ENCODE data around the gene NEK7.

Gene NEK7

DNA sequence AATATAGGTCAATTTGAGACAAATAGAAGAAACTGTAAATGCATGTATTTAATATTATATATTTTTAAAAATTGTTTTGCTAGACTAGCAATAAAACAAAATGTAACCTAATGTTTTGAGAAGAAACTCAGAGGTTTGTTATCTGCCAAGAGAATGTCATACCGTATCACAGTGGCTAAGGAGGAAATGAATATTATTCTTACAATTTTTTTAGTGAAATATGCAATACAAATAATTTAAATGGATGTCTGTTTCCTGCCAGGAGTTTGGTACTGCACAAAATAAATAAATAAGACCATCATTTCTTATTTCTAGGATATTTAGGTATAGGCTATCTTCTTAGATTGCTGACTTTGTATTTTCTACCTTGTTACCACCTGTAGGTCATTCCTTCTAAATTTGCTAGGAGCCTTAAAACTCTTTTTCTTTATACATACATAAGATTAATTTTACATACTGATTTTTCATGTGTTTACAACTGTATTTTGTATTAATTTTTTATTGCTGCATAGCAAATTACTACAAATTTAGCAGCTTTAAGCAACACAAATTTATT, 113.6 kb downstream of the NEK7 start:
- no peak for DNase-seq (ENCODE audit: low read depth)
- H3K4me3 ChIP-seq (ENCODE audit: low read length) = no peak overlapping the region
- TF ChIP-seq CTCF (conservative IDR thresholded peaks at IDR 0.05; ENCODE audit: low read depth, low read length) = no peak

- no peak for DNase-seq (ENCODE audit: low read depth)
- no peak for TF ChIP-seq CTCF (conservative IDR thresholded peaks at IDR 0.05; ENCODE audit: low read depth, low read length)
- no peak overlapping the region for H3K4me3 ChIP-seq (ENCODE audit: low read length)
These were observed 114.7 kb downstream of the NEK7 start for GRCh38 chr1:198271467-198271866.

DNA sequence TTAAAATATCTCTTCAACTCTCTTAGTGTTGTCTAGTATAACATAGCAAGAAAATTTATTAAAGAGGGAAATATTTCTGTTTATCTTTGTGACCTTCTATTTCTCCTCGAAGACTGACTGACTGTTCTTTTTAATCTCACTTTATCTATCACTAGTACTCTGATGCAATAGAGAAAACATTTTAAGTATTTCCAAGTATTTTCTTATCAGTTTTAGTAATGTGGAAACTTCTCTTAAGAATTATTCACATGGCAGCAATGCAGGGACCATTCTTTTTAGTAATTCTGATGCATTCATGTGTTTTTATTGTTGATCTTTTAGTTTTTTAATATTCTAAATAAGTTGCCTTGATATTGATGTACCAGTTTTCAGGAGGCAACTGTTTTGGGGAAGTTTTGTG, 115.7 kb downstream of the NEK7 start:
- no peak for TF ChIP-seq CTCF (conservative IDR thresholded peaks at IDR 0.05; ENCODE audit: low read depth, low read length)
- H3K4me3 ChIP-seq (ENCODE audit: low read length) = no peak overlapping the region
- DNase-seq (ENCODE audit: low read depth) = no peak

GRCh38 chr1:198273748-198274295, 117.0 kb downstream of the NEK7 start:
- TF ChIP-seq CTCF (conservative IDR thresholded peaks at IDR 0.05; ENCODE audit: low read depth, low read length) = no peak
- DNase-seq (ENCODE audit: low read depth) = no peak
- H3K4me3 ChIP-seq (ENCODE audit: low read length) = no peak overlapping the region

DNA sequence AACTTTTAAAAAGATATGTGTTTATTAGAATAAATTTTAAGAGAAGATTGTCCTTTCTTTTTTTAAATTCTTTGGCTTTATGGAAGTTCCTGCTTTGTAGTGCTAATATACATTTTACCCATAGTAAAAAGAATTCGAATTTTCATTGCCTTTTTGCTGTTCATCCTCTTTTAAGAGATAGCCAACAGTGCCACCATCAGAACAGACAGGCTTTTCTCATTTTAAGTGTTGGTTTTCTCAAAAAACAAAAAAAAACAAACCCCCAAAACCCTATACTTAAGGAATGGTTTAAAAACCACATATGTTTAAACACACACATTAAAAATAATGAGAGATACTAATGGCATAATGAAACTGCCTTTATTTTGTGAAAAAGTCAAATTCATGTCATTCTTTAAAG, 118.8 kb downstream of the NEK7 start:
- DNase-seq (ENCODE audit: low read depth) = no peak
- no peak overlapping the region for H3K4me3 ChIP-seq (ENCODE audit: low read length)
- no peak for TF ChIP-seq CTCF (conservative IDR thresholded peaks at IDR 0.05; ENCODE audit: low read depth, low read length)

- DNase-seq (ENCODE audit: low read depth) = no peak
- no peak for TF ChIP-seq CTCF (conservative IDR thresholded peaks at IDR 0.05; ENCODE audit: low read depth, low read length)
- no peak overlapping the region for H3K4me3 ChIP-seq (ENCODE audit: low read length)
These were observed 119.4 kb downstream of the NEK7 start for GRCh38 chr1:198276241-198276640.

DNA sequence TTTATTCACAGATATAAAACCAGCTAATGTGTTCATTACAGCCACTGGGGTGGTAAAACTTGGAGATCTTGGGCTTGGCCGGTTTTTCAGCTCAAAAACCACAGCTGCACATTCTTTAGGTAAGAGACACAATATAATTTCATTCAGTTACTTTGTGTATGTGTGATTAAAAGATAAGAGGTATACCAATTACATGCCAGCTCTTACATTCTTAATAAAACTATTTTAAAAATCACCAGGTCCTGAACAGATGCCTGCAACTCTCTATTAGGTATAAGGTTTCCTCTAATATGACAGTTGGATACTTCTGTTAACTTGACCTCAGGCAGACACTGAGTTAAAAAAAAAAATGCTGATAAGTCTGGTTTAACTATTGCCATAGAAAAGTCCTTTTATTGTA, 122.1 kb downstream of the NEK7 start:
- DNase-seq (ENCODE audit: low read depth) = no peak
- TF ChIP-seq CTCF (conservative IDR thresholded peaks at IDR 0.05; ENCODE audit: low read depth, low read length) = no peak
- H3K4me3 ChIP-seq (ENCODE audit: low read length) = no peak overlapping the region
